Effector memory CD8-positive, alpha-beta T cell (primary cell): ENCODE results near the gene LRIF1.

Source experiments
- ATAC-seq: fragments of 150-1000 bp; cut with Tn5 transposase; replicated peaks from 2 replicates; pipeline ENCODE4 v1.10.0; 2021; ENCODE audit warnings: mild to moderate bottlenecking, moderate library complexity
- DNase-seq, 3 experiments: peaks; one replicate each; pipeline ENCODE4 v3.0.0; 2021
- H3K27ac Mint-ChIP-seq, 2 donors: one replicate each; pipeline ENCODE4 v1.8.0; 2022; ENCODE audit warnings: mild to moderate bottlenecking in 2 of 2, mixed read lengths in 2 of 2, moderate library complexity in 2 of 2
- H3K27me3 Mint-ChIP-seq, 2 donors: one replicate each; pipeline ENCODE4 v1.8.0; 2022; ENCODE audit warnings: mixed read lengths in 2 of 2
- H3K36me3 Mint-ChIP-seq: one replicate; pipeline ENCODE4 v1.8.0; 2022; ENCODE audit warnings: mild to moderate bottlenecking, moderate library complexity, mixed read lengths; ENCODE audit not compliant: insufficient read depth
- H3K4me1 Mint-ChIP-seq, 2 donors: one replicate each; pipeline ENCODE4 v1.8.0; 2022; ENCODE audit warnings: low read depth in 2 of 2, mixed read lengths in 2 of 2
- H3K4me3 Mint-ChIP-seq, 2 donors: one replicate each; pipeline ENCODE4 v1.8.0; 2022; ENCODE audit warnings: mild to moderate bottlenecking in 2 of 2, mixed read lengths in 2 of 2, moderate library complexity in 2 of 2
- H3K9me3 Mint-ChIP-seq, 2 donors: one replicate each; pipeline ENCODE4 v1.8.0; 2022; ENCODE audit warnings: mixed read lengths in 2 of 2

Gene LRIF1

DNA sequence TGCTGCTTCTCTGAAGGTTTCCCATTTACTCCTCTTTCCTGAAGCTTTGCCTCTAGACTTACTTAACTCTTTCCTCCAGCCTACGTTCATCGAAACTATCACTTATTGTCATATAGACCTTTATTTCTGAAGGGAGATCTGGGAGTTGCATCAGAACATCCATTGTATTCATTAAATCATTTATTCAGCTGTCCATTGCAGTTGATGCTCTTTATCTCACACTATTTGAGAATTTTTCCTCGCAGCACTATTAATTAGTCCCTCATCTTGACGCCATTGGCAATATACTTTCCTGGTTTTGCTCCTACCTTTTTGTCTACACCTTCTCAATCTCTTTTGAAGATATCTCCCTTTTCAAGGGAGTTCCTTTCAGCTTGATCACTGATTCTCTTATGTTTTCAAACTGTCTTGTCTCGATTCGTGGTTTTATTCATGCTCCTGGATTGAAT is 757 bp upstream of the LRIF1 start:
- Mint-ChIP-seq H3K9me3 (peaks cover 16 to 37% of the 10 kb centered on the region in 2 donors), H3K36me3 (peaks cover 22% of the 10 kb centered on the region), H3K4me1 (peaks cover 32 to 37% of the 10 kb centered on the region in 2 donors), H3K4me3 (peak overlapping the region; percentile 85 to 92), H3K27me3 (peaks cover 15 to 18% of the 10 kb centered on the region in 2 donors), H3K27ac (peak overlapping the region; percentile 96 to 98)
- DNase-seq (no peak), ATAC-seq (no peak)

DNA sequence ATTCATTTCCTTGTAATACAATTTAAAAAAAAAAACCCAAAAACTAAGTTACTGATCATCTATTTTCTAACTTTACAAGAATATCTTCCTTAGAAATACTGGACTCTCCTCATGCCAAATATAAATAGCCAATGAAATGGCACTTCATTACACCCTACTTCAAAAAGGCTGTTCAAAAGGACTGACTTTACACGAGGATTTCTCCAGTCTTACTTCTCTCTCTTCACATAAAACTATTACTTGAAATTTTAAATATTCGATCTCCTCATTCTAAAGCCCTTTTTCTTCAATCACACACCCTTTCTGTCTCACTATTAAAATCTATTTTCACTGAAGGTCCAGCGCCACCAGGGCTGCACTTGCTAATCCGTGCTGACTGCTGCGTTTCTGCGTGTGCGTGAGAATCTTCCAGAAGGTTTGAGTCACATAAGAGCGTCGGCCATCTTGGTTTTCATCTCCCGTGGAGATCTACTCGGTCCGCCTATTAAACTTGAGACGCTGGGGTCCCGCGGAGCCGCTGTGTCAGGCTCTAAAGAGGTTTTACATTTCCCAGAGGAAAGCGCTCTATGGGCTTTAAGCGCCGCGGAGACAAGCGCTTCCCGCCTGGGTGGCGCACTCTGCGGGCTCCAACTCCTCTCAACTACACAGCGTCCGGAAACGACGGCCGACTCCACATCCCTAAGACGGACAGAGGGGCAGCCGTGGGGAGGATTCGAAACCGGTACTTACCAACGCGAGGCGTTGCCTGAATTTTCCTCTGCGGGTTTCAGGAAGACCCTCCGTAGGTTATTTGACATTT is 631 bp downstream of the LRIF1 start:
- H3K4me1 Mint-ChIP-seq = peaks cover 32 to 37% of the 10 kb centered on the region in 2 donors
- peaks cover under 1 to 6% of the 10 kb centered on the region in 2 donors for H3K27me3 Mint-ChIP-seq
- peaks cover 7 to 37% of the 10 kb centered on the region in 2 donors for H3K9me3 Mint-ChIP-seq
- H3K4me3 Mint-ChIP-seq = peak overlapping the region; percentile 85 to 92
- H3K36me3 Mint-ChIP-seq = peaks cover 25% of the 10 kb centered on the region
- peak; percentile 49 to 67 (median 53) for DNase-seq
- ATAC-seq = peak; percentile 29
- H3K27ac Mint-ChIP-seq = peak overlapping the region; percentile 96 to 98

DNA sequence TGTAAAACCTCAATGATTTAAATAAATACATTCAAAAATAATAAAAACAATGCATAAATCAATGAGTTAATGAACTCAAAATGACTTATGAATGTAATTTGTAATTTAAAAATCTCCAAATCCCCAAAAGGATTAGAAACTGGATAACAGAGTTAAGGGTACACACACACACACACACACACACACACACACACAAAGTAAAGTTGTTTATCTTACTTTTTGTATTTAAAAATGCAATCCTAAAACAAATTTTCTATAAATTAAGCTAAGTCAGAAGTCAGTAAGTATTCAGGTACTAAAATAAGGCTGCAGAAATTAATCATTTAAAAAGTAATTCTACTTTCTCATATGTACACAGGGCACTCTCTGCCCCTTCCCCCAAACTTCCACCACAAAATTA is 1.8 kb downstream of the LRIF1 start:
- Mint-ChIP-seq H3K4me3 (peak overlapping the region; percentile 85 to 92), H3K4me1 (peaks cover 32 to 37% of the 10 kb centered on the region in 2 donors), H3K9me3 (peaks cover 5 to 37% of the 10 kb centered on the region in 2 donors), H3K27ac (no peak overlapping the region), H3K36me3 (peaks cover 25% of the 10 kb centered on the region), H3K27me3 (no peaks in the 10 kb centered on the region)
- no peak for DNase-seq
- no peak for ATAC-seq

DNA sequence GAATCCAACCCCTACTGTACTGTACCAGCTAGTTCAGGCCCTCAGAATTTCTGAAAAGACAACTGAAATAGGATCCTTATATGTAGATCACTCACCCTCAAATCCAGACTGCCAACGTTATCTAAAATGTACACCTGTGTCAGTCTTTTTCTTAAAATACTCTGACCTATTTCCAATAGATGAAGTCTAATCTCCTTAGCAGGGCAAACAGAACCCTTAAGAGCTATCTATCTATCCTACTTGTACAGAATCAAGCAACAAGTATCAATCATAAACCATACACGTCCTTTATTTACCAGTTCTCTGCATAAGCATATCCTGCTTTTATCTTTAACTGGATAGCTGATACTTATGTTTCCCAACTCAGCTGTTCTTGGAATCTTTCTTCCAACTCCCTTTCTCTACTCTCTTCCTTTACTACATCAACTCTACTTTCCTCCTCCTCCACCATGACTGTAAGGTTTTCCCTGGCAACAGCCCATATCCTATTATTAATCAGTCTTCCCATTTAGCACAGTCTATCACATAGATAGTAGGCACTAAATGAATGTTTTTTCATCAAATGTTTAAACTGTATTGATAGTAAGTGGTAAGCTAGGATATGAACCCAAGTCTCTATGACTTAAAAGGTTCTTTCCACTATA is 2.8 kb downstream of the LRIF1 start:
- peak overlapping the region in 1 of 2 donors; percentile 59 for H3K4me3 Mint-ChIP-seq

DNA sequence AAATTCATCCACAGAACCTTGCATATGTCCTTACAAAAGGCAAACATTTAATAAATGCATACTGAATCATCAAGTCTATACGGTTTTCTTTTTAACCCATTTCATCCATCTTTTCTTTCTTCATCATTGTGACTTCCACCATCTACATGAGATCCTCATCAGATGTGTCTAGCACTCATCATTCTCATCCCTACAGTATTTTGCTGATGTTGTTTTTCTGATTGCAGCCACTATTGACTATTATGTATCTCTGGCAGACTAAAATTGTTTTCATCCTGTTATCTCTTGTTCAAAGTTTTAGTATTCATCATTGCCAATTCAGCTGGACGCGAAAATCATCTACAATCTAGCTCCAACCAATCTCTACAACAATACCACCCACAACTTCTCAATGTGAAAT is 5.9 kb downstream of the LRIF1 start:
- H3K27ac Mint-ChIP-seq = no peak overlapping the region
- DNase-seq (no peak), ATAC-seq (no peak)
- H3K27me3 Mint-ChIP-seq = no peaks in the 10 kb centered on the region
- peaks cover 6% of the 10 kb centered on the region for H3K36me3 Mint-ChIP-seq
- no peak overlapping the region for H3K4me3 Mint-ChIP-seq
- H3K4me1 Mint-ChIP-seq = peaks cover 14 to 27% of the 10 kb centered on the region in 2 donors
- H3K9me3 Mint-ChIP-seq = peaks cover 2 to 14% of the 10 kb centered on the region in 2 donors

More for the DNA sequence above, 2.8 kb downstream of the LRIF1 start:
- peaks cover 25% of the 10 kb centered on the region for H3K36me3 Mint-ChIP-seq
- H3K4me1 Mint-ChIP-seq = peaks cover 32 to 37% of the 10 kb centered on the region in 2 donors
- DNase-seq (no peak), ATAC-seq (no peak)
- H3K27ac Mint-ChIP-seq = no peak overlapping the region
- H3K27me3 Mint-ChIP-seq = no peaks in the 10 kb centered on the region
- H3K9me3 Mint-ChIP-seq = peaks cover 5 to 37% of the 10 kb centered on the region in 2 donors

DNA sequence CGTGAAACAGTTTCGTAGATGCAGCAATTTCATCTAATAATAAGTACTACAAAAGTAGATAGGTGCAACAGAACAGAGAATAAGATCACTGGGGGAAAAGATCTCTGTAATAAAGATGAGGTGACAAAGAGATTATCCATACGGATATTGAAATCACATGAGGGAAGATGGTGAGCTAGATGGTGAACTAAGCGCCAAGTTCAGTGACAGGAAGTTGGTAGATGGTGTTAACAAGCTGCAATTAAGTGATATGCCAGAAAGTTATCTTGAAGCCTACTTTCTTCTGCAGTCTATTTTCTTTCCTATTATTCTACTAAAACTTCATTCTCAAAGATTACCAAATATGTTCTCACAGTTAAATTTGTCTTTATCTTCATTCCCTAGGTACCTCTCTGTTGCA is 7.1 kb downstream of the LRIF1 start:
- ATAC-seq = no peak
- peaks cover 4% of the 10 kb centered on the region for H3K36me3 Mint-ChIP-seq

DNA sequence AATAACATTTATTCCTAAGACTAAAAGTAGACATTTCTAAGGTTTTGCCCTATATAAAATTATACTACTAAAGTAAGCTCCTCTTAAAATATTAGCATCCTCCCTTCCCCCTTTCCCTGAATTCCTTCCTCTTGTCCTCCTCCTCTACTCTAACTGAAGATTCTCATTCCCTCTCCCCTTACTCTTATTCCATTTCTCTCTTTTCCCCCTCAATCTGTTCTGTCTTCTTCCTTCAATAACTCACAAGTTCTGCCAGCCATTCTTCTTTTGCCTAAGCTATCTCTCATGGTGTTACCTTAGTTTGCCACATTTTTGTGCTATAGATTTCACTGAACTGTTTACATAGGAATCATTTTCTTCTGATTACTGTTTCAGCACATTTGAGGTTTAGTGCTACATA is 10.7 kb downstream of the LRIF1 start:
- Mint-ChIP-seq H3K4me1 (peaks cover 0 to 4% of the 10 kb centered on the region in 2 donors), H3K27ac (no peak overlapping the region), H3K9me3 (no peaks in the 10 kb centered on the region), H3K27me3 (no peaks in the 10 kb centered on the region), H3K36me3 (peaks cover 25% of the 10 kb centered on the region), H3K4me3 (no peak overlapping the region)
- ATAC-seq (no peak), DNase-seq (no peak)

More for the DNA sequence above, 7.1 kb downstream of the LRIF1 start:
- DNase-seq = no peak
- peaks cover 14 to 17% of the 10 kb centered on the region in 2 donors for H3K4me1 Mint-ChIP-seq
- H3K4me3 Mint-ChIP-seq = no peak overlapping the region
- no peaks in the 10 kb centered on the region for H3K27me3 Mint-ChIP-seq
- no peak overlapping the region for H3K27ac Mint-ChIP-seq
- H3K9me3 Mint-ChIP-seq = peaks cover 2 to 13% of the 10 kb centered on the region in 2 donors

DNA sequence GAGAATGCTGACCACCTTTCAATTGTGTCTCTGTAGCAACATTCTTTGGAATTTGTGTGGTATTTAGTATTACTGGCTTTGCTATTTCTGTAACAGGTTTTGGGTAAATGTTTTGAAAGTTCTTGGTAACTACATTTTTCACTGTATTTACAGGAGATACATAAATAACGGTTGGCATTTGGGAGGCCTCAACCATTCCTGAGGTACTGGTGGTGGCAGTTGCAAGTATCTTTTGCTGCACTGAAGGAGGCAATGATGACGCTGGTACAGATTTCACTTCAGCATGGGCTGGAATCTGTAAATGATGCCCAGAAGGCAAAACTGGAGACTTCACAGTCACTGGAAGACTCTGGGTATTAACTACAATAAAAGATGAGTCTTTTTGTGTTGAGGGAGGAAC is 11.7 kb downstream of the LRIF1 start:
- Mint-ChIP-seq H3K27me3 (no peaks in the 10 kb centered on the region), H3K36me3 (peaks cover 28% of the 10 kb centered on the region), H3K4me1 (peaks cover 0 to 4% of the 10 kb centered on the region in 2 donors), H3K9me3 (no peaks in the 10 kb centered on the region), H3K27ac (no peak overlapping the region), H3K4me3 (no peak overlapping the region)
- no peak for DNase-seq
- ATAC-seq = no peak

DNA sequence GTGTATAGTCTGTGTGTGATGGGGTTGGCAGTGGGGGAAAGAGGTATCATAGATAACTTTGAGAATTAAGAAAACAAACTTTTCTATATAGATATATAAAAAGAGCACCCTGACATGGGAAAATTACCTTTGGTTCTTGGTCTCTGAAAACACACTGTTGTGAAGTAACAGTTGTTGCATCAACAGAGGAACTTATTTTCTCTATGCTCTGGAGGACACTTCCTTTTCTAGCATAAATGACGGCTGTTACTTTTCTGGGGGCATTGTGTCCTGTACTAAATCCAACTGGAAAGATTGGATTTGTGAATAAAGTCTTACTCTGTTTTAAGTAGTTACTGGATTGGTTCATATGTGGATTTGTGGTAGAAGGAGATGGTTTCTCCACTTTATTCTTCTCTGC is 12.6 kb downstream of the LRIF1 start:
- Mint-ChIP-seq H3K27ac (no peak overlapping the region), H3K4me1 (peaks cover 0 to 4% of the 10 kb centered on the region in 2 donors), H3K27me3 (no peaks in the 10 kb centered on the region), H3K9me3 (no peaks in the 10 kb centered on the region), H3K4me3 (no peak overlapping the region), H3K36me3 (peaks cover 28% of the 10 kb centered on the region)
- DNase-seq = no peak
- ATAC-seq = no peak

DNA sequence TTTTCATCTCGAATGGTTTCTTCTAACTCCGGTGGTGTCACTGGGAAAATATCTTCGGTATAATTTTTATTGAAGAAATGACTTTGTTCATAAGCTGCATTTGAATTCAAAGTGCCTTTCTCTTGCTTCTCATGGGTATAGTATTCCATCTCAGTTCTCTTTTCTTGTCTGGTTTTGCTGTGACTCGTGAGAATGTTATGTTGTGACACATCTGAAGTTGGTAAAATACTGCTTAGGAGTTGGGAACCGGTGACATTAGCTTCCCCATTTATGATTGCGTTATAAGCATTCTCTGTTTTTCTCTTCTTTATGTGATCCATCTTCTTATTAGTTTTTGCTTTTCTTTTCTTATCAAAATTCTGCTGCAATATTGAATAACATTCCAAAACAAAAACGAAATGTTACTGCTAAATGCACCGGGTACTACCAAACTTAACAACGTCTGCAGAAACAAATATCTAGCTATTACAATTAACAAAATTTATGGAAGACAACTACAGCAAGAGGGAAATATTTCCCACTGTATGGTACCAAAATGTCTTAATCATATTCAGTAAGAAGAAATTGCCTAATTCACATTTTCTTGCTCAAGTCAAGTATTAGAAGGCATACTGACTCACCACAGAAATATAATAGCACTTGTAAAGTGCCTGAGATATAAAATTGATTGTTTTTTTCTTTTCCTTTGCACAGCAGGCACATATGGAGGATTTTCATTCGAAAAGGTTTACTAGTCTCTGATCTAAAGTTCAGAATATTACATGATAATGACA is 15.5 kb downstream of the LRIF1 start:
- H3K4me3 Mint-ChIP-seq = no peak overlapping the region
- H3K4me1 Mint-ChIP-seq = peaks cover 0 to 4% of the 10 kb centered on the region in 2 donors
- H3K9me3 Mint-ChIP-seq = no peaks in the 10 kb centered on the region
- H3K27me3 Mint-ChIP-seq = no peaks in the 10 kb centered on the region
- peaks cover 30% of the 10 kb centered on the region for H3K36me3 Mint-ChIP-seq
- ATAC-seq = no peak
- no peak overlapping the region for H3K27ac Mint-ChIP-seq
- DNase-seq = no peak

DNA sequence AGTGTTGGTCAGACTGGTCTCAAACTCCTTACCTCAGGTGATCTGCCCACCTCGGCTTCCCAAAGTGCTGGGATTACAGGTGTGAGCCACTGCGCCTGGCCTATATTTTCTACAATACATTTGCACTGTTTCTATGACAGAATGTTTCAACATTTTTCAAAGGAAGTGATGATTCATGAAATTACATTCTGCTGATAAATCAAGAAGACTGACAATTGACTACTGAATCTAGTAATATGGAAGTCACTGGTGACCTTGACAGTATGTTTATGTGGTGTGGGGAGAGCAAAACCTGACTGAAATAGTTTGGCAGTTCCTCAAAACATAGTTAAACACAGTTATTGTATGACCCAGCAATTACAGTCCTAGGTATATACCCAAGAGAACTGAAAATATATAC is 18.1 kb downstream of the LRIF1 start:
- Mint-ChIP-seq H3K4me1 (no peaks in the 10 kb centered on the region), H3K4me3 (no peak overlapping the region), H3K9me3 (no peaks in the 10 kb centered on the region), H3K27me3 (no peaks in the 10 kb centered on the region), H3K27ac (no peak overlapping the region), H3K36me3 (peaks cover 24% of the 10 kb centered on the region)
- ATAC-seq (no peak), DNase-seq (no peak)

DNA sequence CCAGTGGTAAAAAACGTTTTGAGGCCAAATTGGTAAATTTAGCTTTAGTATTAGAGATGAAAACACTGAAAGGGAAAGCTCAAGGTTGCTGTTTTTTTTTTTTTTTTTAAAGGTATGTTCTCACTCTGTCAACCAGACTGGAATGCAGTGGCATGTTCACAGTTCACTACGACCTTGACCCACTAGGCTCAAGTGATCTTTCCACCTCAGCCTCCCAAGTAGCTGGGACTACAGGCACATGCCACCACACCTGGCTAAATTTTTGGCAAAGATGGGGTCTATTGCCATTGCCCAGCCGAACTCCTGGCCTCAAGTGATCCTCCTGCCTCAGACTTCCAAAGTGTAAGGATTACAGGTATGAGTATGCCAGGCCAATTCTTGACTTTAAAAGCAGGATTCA is 18.9 kb downstream of the LRIF1 start:
- H3K27me3 Mint-ChIP-seq = no peaks in the 10 kb centered on the region
- H3K4me3 Mint-ChIP-seq = no peak overlapping the region
- no peak for ATAC-seq
- H3K9me3 Mint-ChIP-seq = no peaks in the 10 kb centered on the region
- no peak overlapping the region for H3K27ac Mint-ChIP-seq
- H3K4me1 Mint-ChIP-seq = no peaks in the 10 kb centered on the region
- DNase-seq = no peak
- H3K36me3 Mint-ChIP-seq = peaks cover 16% of the 10 kb centered on the region

DNA sequence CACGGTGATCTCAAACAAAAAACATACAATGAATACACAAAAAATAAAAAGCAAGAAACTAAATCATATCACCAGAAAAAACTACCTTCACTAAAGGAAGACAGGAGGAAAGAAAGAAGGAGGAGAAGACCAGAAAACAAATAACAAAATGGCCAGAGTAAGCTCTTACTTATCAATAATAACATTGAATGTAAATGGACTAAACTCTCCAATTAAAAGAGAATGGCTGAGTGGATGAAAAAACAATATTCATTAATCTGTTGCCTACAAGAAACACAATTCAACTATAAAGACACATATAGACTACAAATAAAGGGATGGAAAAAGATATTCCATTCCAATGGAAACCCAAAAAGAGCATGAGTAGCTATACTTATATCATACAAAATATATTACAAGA is 27.2 kb downstream of the LRIF1 start:
- H3K27ac Mint-ChIP-seq = no peak overlapping the region
- no peak for DNase-seq
- H3K4me1 Mint-ChIP-seq = no peaks in the 10 kb centered on the region
- no peak overlapping the region for H3K4me3 Mint-ChIP-seq
- no peaks in the 10 kb centered on the region for H3K27me3 Mint-ChIP-seq
- no peak for ATAC-seq
- H3K36me3 Mint-ChIP-seq = no peaks in the 10 kb centered on the region
- peaks cover 1 to 20% of the 10 kb centered on the region in 2 donors for H3K9me3 Mint-ChIP-seq
